Measurements from ENCODE around the gene TCEA3. TPM values are rescaled to one million over a fixed set of nuclear protein-coding genes. Genes with fewer than 3 reads are reported as not detected.

Gene TCEA3
- total RNA-seq, 1 donor from 2014 or later, result not detected

GRCh38 chr1:23352096-23352695 is 72.4 kb downstream of the TCEA3 start:
- TF ChIP-seq, protein P1, sequence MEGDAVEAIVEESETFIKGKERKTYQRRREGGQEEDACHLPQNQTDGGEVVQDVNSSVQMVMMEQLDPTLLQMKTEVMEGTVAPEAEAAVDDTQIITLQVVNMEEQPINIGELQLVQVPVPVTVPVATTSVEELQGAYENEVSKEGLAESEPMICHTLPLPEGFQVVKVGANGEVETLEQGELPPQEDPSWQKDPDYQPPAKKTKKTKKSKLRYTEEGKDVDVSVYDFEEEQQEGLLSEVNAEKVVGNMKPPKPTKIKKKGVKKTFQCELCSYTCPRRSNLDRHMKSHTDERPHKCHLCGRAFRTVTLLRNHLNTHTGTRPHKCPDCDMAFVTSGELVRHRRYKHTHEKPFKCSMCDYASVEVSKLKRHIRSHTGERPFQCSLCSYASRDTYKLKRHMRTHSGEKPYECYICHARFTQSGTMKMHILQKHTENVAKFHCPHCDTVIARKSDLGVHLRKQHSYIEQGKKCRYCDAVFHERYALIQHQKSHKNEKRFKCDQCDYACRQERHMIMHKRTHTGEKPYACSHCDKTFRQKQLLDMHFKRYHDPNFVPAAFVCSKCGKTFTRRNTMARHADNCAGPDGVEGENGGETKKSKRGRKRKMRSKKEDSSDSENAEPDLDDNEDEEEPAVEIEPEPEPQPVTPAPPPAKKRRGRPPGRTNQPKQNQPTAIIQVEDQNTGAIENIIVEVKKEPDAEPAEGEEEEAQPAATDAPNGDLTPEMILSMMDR (IDR thresholded peaks at IDR 0.05), result no peak
- POLR2A ChIA-PET, result no interaction called here
- Mint-ChIP-seq H3K27me3 (no peaks in the 10 kb centered on the region), H3K4me1 (no peaks in the 10 kb centered on the region), H3K4me3 (no peak overlapping the region), H3K27ac (no peak overlapping the region), H3K9me3 (no peaks in the 10 kb centered on the region), H3K36me3 (ENCODE audit: low read depth) (no peaks in the 10 kb centered on the region)
- ATAC-seq (ENCODE audit: low read depth) (no peak), DNase-seq (no peak)
- intact Hi-C loops (cut with micrococcal nuclease), result no loop called here
- CTCF ChIA-PET, result no interaction called here

DNA sequence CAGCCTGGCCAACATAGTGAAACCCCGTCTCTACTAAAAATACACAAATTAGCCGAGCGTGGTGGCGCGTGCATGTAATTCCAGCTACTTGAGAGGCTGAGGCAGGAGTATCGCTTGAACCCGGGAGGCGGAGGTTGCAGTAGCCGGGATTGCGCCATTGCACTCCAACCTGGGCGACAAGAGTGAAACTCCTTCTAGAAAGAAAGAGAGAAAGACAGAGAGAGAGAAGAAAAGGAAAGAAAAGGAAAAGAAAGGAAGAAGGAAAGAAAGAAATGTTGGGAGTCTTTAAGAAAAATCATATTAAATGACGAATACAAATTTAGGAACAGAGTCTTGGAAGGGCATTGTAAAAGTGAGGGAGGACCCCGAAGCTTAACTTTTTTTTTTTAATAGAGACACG is 78.6 kb downstream of the TCEA3 start:
- peaks cover 9% of the 10 kb centered on the region for H3K36me3 Mint-ChIP-seq (ENCODE audit: low read depth)
- H3K27me3 Mint-ChIP-seq, result no peaks in the 10 kb centered on the region
- H3K4me1 Mint-ChIP-seq, result peaks cover 32% of the 10 kb centered on the region
- ChIA-PET POLR2A (interaction anchor here (3.5 kb wide), 1 partner anchor 22 kb away, joined by 136 read pairs; the partner anchor contains the start of gene ZNF436), CTCF (no interaction called here)
- TF ChIP-seq, protein P1 (IDR thresholded peaks at IDR 0.05), result no peak
- intact Hi-C loops (cut with micrococcal nuclease), result loop anchor here (10.0 kb wide), 2 partner anchors 289 to 1069 kb away; partner anchors contain the start of genes NIPAL3 and STPG1
- ATAC-seq (ENCODE audit: low read depth) (no peak), DNase-seq (no peak)
- H3K27ac Mint-ChIP-seq, result no peak overlapping the region
- H3K9me3 Mint-ChIP-seq, result no peaks in the 10 kb centered on the region
- peak overlapping the region; percentile 16 for H3K4me3 Mint-ChIP-seq

DNA sequence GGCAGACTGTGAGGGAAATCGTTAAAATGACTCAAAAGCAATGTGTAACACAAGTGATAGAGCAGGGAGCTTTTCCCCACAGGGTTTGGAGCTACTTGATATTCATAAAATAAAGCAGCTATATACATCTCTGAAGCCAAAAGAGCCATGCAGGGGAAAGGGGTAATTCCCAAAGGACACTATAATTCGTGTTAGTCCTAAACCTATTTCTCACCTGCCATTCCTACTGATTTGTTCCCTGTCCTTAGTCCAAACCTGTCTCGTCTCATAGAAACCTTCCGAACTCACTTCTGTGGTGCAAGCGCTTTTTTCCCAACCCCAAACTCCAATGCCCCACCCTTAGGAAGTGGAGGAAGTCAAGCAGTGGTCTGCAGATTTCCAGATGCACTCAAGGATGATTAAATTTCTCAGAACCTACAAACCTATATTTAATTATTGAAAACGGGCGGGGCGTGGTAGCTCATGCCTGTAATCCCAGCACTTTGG is 79.5 kb downstream of the TCEA3 start:
- no peaks in the 10 kb centered on the region for H3K9me3 Mint-ChIP-seq
- H3K4me3 Mint-ChIP-seq, result peak overlapping the region; percentile 91
- ChIA-PET CTCF (interaction anchor here (1.3 kb wide), 2 partner anchors 17 to 59 kb away, joined by 3 to 4 read pairs; no protein-coding TSS in a partner anchor), POLR2A (interaction anchor here (0.9 to 3.5 kb wide), 20 partner anchors 8 to 1994 kb away, joined by 3 to 136 read pairs (median 6); partner anchors contain the start of genes ASAP3, ELOA, LYPLA2 and RPL11)
- peaks cover 12% of the 10 kb centered on the region for H3K36me3 Mint-ChIP-seq (ENCODE audit: low read depth)
- ATAC-seq (ENCODE audit: low read depth) (no peak), DNase-seq (no peak)
- H3K27me3 Mint-ChIP-seq, result no peaks in the 10 kb centered on the region
- peak overlapping the region; percentile 92 for H3K27ac Mint-ChIP-seq
- intact Hi-C loops (cut with micrococcal nuclease), result loop anchor here (1.0 to 10.0 kb wide), 7 partner anchors 23 to 1070 kb away; partner anchors contain the start of genes ASAP3, E2F2, NIPAL3 and STPG1
- TF ChIP-seq, protein P1 (IDR thresholded peaks at IDR 0.05), result no peak
- peaks cover 41% of the 10 kb centered on the region for H3K4me1 Mint-ChIP-seq

DNA sequence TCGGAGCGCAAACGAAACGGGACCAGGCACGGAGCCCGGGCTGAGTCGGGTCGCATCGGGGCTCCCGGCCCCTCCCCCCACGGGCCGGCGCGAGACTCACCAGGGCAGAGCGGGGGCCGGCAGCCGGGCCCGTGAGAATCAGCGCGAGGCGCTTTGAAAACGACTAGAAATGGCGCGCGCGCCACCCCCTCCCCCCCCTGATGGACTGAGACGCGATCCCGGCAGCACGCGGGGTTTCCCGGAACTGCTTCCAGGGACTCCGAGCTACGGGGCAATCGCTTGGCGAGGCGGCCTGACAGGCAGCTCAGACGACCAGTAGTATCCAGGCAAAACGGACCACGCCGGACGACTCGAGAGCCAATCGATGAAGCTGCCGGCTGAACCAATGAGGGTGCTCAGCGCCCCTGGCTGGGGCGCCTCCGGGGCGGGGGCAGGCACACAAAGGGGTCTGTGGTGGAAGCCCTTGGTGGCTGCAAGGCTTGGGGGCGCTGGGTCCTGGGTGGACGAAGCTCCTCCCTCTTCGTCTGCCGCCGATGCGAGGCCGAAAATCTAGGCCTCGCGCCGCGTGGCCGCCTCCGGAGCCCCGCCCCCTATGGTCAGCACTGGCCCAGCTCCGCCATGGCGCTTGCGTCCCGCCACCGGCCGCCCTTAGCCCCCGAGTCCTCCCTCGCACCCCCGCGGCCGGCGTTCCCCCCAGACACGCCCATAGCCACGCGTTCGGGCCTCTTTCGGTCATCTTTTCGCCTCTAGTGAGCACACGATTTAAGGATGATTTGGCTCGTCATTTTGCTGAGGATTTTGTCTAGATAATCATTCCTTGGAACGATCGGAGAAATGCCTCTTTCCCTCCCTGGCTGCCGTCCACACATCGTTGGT is 80.2 kb downstream of the TCEA3 start, which contains the start of gene HNRNPR:
HNRNPR (minus strand) TSS at position 174 of the 876 bp plus-strand sequence. CDS start 3,276 bp downstream, outside the sequence.
- CTCF ChIA-PET, result interaction anchor here (1.3 kb wide), 2 partner anchors 18 to 60 kb away, joined by 3 to 4 read pairs; no protein-coding TSS in a partner anchor

More for the DNA sequence above, 80.2 kb downstream of the TCEA3 start, which contains the start of gene HNRNPR:
- Mint-ChIP-seq H3K27me3 (no peaks in the 10 kb centered on the region), H3K36me3 (ENCODE audit: low read depth) (peaks cover 16% of the 10 kb centered on the region), H3K27ac (peak within 1 kb of the TSS; percentile 92), H3K4me3 (peak within 1 kb of the TSS; percentile 92), H3K9me3 (no peaks in the 10 kb centered on the region), H3K4me1 (peaks cover 48% of the 10 kb centered on the region)
- ATAC-seq (ENCODE audit: low read depth) (peak; percentile 96), DNase-seq (peak; percentile 89)
- POLR2A ChIA-PET, result interaction anchor here (0.6 to 3.5 kb wide), 59 partner anchors 9 to 1994 kb away, joined by 3 to 136 read pairs (median 4); partner anchors contain the start of genes ASAP3, E2F2, ELOA and KDM1A
- TF ChIP-seq, protein P1 (IDR thresholded peaks at IDR 0.05), result no peak
- intact Hi-C loops (cut with micrococcal nuclease), result loop anchor here (1.0 to 10.0 kb wide), 7 partner anchors 24 to 1070 kb away; partner anchors contain the start of genes ASAP3, E2F2, NIPAL3 and STPG1

Data from activated B cell treated with CpG ODN at 0.5 μM for 24 hours (primary cell).